Measurements from ENCODE around the gene AP2A2.

AP2A2 gene

GRCh38 chr11:924406-925157 lies 1.1 kb upstream of the AP2A2 start:
- TF ChIP-seq PRDM10 (tag by site-specific recombination; IDR thresholded peaks at IDR 0.05) (no peak), ZNF530 (tag by site-specific recombination; IDR thresholded peaks at IDR 0.05; ENCODE audit: low read depth) (no peak), ZNF214 (tag by site-specific recombination; IDR thresholded peaks at IDR 0.05; ENCODE audit: borderline replicate concordance) (no peak), ZNF133 (tag by site-specific recombination; IDR thresholded peaks at IDR 0.05) (no peak), ZNF266 (tag by site-specific recombination; IDR thresholded peaks at IDR 0.05; ENCODE audit: low read depth) (no peak), ZNF621 (tag by site-specific recombination; IDR thresholded peaks at IDR 0.05) (no peak), ZBTB44 (tag by site-specific recombination; IDR thresholded peaks at IDR 0.05) (no peak), ZNF785 (tag by site-specific recombination; IDR thresholded peaks at IDR 0.05) (no peak), ZNF639 (tag by site-specific recombination; IDR thresholded peaks at IDR 0.05) (no peak)
- no peak overlapping the region for H3K27ac ChIP-seq (ENCODE audit: extremely low read depth, low read depth, low read length)
- peaks cover 3 to 21% of the 10 kb centered on the region in 2 experiments; a peak in 2 of 3 replicates for H3K36me3 ChIP-seq (ENCODE audit: control insufficient read depth in 2 of 2, insufficient read depth in 1 of 2, low read length in 2 of 2)
- POLR2A ChIA-PET = interaction anchor here (1.0 to 1.8 kb wide), 2 partner anchors 14 to 82 kb away, joined by 3 to 6 read pairs; partner anchors contain the start of genes CHID1 and TSPAN4
- H3K4me3 ChIP-seq (ENCODE audit: low read depth, low read length) = no peak overlapping the region
- CTCF ChIA-PET = interaction anchor here (1.0 to 1.2 kb wide), 4 partner anchors 9 to 120 kb away, joined by 3 read pairs; no protein-coding TSS in a partner anchor
- no peaks in the 10 kb centered on the region for H3K9me3 ChIP-seq (ENCODE audit: control insufficient read depth, insufficient read depth, low read depth, low read length)
- H3K4me1 ChIP-seq (ENCODE audit: control insufficient read depth, insufficient read depth, low read length) = no peaks in the 10 kb centered on the region

GRCh38 chr11:925158-925495 lies 543 bp upstream of the AP2A2 start:
- ChIA-PET POLR2A (interaction anchor here (1.0 to 1.8 kb wide), 2 partner anchors 15 to 82 kb away, joined by 3 to 6 read pairs; partner anchors contain the start of genes CHID1 and TSPAN4), CTCF (interaction anchor here (1.0 to 1.2 kb wide), 4 partner anchors 10 to 120 kb away, joined by 3 read pairs; no protein-coding TSS in a partner anchor)
- H3K27ac ChIP-seq (ENCODE audit: extremely low read depth, low read depth, low read length) = no peak overlapping the region
- H3K9me3 ChIP-seq (ENCODE audit: control insufficient read depth, insufficient read depth, low read depth, low read length) = no peaks in the 10 kb centered on the region
- no peaks in the 10 kb centered on the region for H3K4me1 ChIP-seq (ENCODE audit: control insufficient read depth, insufficient read depth, low read length)
- peaks cover 3 to 21% of the 10 kb centered on the region in 2 experiments; a peak in 2 of 3 replicates for H3K36me3 ChIP-seq (ENCODE audit: control insufficient read depth in 2 of 2, insufficient read depth in 1 of 2, low read length in 2 of 2)
- peak overlapping the region; percentile 23; the same call in 1 of the 2 replicates for H3K4me3 ChIP-seq (ENCODE audit: low read depth, low read length)
- TF ChIP-seq ZNF23 (tag by site-specific recombination; IDR thresholded peaks at IDR 0.05; ENCODE audit: borderline replicate concordance) (no peak), BCL11B (tag by site-specific recombination; IDR thresholded peaks at IDR 0.05; ENCODE audit: low read depth) (no peak), ZNF324 (tag by site-specific recombination; IDR thresholded peaks at IDR 0.05) (no peak), ZNF169 (tag by site-specific recombination; IDR thresholded peaks at IDR 0.05) (no peak), ZSCAN16 (tag by site-specific recombination; IDR thresholded peaks at IDR 0.05) (no peak), ATF2 (tag by site-specific recombination; IDR thresholded peaks at IDR 0.05; ENCODE audit: low read depth) (no peak), SCRT1 (tag by site-specific recombination; IDR thresholded peaks at IDR 0.05; ENCODE audit: borderline replicate concordance) (no peak), ZNF654 (tag by site-specific recombination; IDR thresholded peaks at IDR 0.05; ENCODE audit: low read depth) (no peak), ZNF239 (tag by site-specific recombination; IDR thresholded peaks at IDR 0.05) (no peak), ZNF530 (tag by site-specific recombination; IDR thresholded peaks at IDR 0.05; ENCODE audit: low read depth) (no peak), ZNF394 (tag by site-specific recombination; IDR thresholded peaks at IDR 0.05; ENCODE audit: borderline replicate concordance) (no peak), AEBP2 (tag by site-specific recombination; IDR thresholded peaks at IDR 0.05; ENCODE audit: borderline replicate concordance) (no peak), ZNF266 (tag by site-specific recombination; IDR thresholded peaks at IDR 0.05; ENCODE audit: low read depth) (no peak), ZIC2 (tag by site-specific recombination; IDR thresholded peaks at IDR 0.05) (no peak), ZNF366 (tag by site-specific recombination; conservative IDR thresholded peaks at IDR 0.05) (no peak), SETDB1 (IDR thresholded peaks at IDR 0.05; ENCODE audit: insufficient read length, low read length) (no peak)
